Measurements from ENCODE around the gene PLAA. TPM values are rescaled to one million over a fixed set of nuclear protein-coding genes. Genes with fewer than 3 reads are reported as not detected.

The PLAA gene
- total RNA-seq, 4 donors from 2014 or later = 12.0 to 30.2 (median 28.0) TPM

DNA sequence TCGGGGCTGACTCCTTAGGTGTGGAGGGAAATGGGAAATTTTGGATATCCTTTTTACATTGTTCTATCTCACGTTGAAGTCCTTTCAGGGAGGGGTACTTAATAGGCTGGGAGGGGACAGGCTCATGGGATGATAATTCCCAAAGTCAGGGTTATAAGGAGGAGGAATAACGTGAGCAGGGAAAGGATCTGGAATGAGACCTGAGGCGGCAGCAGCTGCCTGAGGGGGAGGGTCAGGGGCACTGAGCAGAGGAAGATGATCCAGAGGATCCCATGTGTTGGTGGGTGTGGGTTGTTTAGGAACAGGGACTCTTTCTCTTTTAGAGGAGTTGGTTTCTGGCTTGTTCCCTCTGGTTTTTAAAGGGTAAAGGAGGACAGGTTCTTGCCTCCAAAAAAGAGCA lies 27.9 kb upstream of the PLAA start:
- no peaks in the 10 kb centered on the region for H3K27me3 ChIP-seq
- H3K4me1 ChIP-seq = peaks cover 0 to 3% (median 0%) of the 10 kb centered on the region in 4 donors
- peaks cover 0 to 1% (median 0%) of the 10 kb centered on the region in 4 donors for H3K36me3 ChIP-seq
- no peak overlapping the region for H3K4me3 ChIP-seq
- no peak for TF ChIP-seq POLR2A (IDR thresholded peaks at IDR 0.05)
- TF ChIP-seq, protein P1, sequence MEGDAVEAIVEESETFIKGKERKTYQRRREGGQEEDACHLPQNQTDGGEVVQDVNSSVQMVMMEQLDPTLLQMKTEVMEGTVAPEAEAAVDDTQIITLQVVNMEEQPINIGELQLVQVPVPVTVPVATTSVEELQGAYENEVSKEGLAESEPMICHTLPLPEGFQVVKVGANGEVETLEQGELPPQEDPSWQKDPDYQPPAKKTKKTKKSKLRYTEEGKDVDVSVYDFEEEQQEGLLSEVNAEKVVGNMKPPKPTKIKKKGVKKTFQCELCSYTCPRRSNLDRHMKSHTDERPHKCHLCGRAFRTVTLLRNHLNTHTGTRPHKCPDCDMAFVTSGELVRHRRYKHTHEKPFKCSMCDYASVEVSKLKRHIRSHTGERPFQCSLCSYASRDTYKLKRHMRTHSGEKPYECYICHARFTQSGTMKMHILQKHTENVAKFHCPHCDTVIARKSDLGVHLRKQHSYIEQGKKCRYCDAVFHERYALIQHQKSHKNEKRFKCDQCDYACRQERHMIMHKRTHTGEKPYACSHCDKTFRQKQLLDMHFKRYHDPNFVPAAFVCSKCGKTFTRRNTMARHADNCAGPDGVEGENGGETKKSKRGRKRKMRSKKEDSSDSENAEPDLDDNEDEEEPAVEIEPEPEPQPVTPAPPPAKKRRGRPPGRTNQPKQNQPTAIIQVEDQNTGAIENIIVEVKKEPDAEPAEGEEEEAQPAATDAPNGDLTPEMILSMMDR (IDR thresholded peaks at IDR 0.05) = no peak
- no peak for TF ChIP-seq POLR2AphosphoS5 (IDR thresholded peaks at IDR 0.05)
- no peak for TF ChIP-seq EP300 (IDR thresholded peaks at IDR 0.05; ENCODE audit: low read depth)
- intact Hi-C loops (cut with DNase I; ENCODE audit: low total_unique reads) (loop anchor here (5.0 kb wide), 1 partner anchor 233 kb away; no protein-coding TSS in a partner anchor), in situ Hi-C loops (cut with MboI; ENCODE audit: low pct_ligation_motif_present in 1 of 4, low pct_unique_long_range_greater_than_20kb in 1 of 4, low sequenced_read_pairs in 3 of 4) (loop anchor here (10.0 to 25.0 kb wide), 3 partner anchors 230 to 240 kb away; no protein-coding TSS in a partner anchor)
- no peak overlapping the region for H3K27ac ChIP-seq
- H3K9me3 ChIP-seq = no peaks in the 10 kb centered on the region
- WGBS, 2 donors (ENCODE audit: low coverage in 1 of 2) = 84 to 88% methylated on average over 3 to 4 of the region's 4 CpGs
- DNase-seq = no peak

DNA sequence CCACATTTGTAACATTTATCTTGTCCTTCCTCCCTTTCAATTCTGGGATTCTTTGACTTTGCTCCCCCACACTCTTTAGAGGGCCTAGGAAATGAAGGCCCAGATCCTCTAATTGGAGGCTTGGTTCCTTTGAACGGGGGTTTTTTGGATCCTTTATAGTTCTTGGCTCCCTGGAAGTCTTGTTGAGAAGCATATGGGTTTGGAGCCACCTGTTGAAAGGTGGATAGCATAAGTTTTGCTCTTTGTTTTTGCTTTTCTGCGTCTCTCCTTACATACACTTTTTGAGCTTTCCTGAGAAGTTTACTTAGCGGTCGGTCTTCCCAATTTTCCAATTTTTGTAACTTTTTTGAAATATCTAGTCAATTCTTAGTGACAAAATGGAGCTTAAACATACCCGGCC lies 26.9 kb upstream of the PLAA start:
- Histone ChIP-seq H3K4me1 (peaks cover 0 to 3% (median 0%) of the 10 kb centered on the region in 4 donors), H3K4me3 (no peak overlapping the region), H3K27ac (no peak overlapping the region), H3K27me3 (no peaks in the 10 kb centered on the region), H3K36me3 (peaks cover 0 to 3% (median 0%) of the 10 kb centered on the region in 4 donors), H3K9me3 (no peaks in the 10 kb centered on the region)
- no peak for DNase-seq
- TF ChIP-seq POLR2AphosphoS5 (IDR thresholded peaks at IDR 0.05) = no peak
- TF ChIP-seq, protein P1 (IDR thresholded peaks at IDR 0.05) = no peak
- no peak for TF ChIP-seq EP300 (IDR thresholded peaks at IDR 0.05; ENCODE audit: low read depth)
- TF ChIP-seq POLR2A (IDR thresholded peaks at IDR 0.05) = no peak
- 88 to 90% methylated on average over 5 of the region's 5 CpGs for WGBS, 2 donors (ENCODE audit: low coverage in 1 of 2)
- in situ Hi-C loops (cut with MboI; ENCODE audit: low pct_ligation_motif_present in 1 of 4, low pct_unique_long_range_greater_than_20kb in 1 of 4, low sequenced_read_pairs in 3 of 4) (loop anchor here in 2 of 4 donors (10.0 kb wide), 2 partner anchors 229 to 239 kb away; no protein-coding TSS in a partner anchor), intact Hi-C loops (cut with DNase I; ENCODE audit: low total_unique reads) (loop anchor here (5.0 kb wide), 1 partner anchor 232 kb away; no protein-coding TSS in a partner anchor)

DNA sequence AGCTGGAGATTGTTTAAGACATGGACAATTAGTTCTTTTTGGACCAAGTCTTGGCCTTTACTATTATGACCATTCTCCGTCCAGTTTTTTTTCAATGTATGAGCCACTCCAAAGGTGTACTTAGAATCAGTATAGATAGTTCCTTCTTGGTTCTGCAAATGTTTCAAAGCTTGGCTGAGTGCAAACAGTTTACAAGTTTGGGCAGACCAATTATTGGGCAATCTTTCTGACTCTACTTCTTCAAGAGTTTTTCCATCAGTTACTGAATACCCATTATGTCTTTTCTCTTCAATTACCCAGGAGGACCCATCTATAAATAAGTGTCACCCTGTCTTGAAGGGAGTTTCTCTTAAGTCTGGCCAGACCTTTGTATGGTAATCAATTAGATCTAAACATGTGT lies 24.7 kb upstream of the PLAA start:
- intact Hi-C loops (cut with DNase I; ENCODE audit: low total_unique reads) (loop anchor here (5.0 kb wide), 1 partner anchor 229 kb away; no protein-coding TSS in a partner anchor), in situ Hi-C loops (cut with MboI; ENCODE audit: low pct_ligation_motif_present in 1 of 4, low pct_unique_long_range_greater_than_20kb in 1 of 4, low sequenced_read_pairs in 3 of 4) (loop anchor here in 2 of 4 donors (10.0 kb wide), 2 partner anchors 227 to 237 kb away; no protein-coding TSS in a partner anchor)
- H3K9me3 ChIP-seq = no peaks in the 10 kb centered on the region
- WGBS, 2 donors (ENCODE audit: low coverage in 1 of 2) = 86 to 90% methylated on average over 1 of the region's 1 CpG
- no peak overlapping the region for H3K27ac ChIP-seq
- DNase-seq = no peak
- no peak overlapping the region for H3K4me3 ChIP-seq
- peaks cover 0 to 3% (median 0%) of the 10 kb centered on the region in 4 donors for H3K4me1 ChIP-seq
- peaks cover 0 to 3% (median 0%) of the 10 kb centered on the region in 4 donors for H3K36me3 ChIP-seq
- TF ChIP-seq, protein P1 (IDR thresholded peaks at IDR 0.05) = no peak
- no peak for TF ChIP-seq EP300 (IDR thresholded peaks at IDR 0.05; ENCODE audit: low read depth)
- TF ChIP-seq POLR2AphosphoS5 (IDR thresholded peaks at IDR 0.05) = no peak
- no peak for TF ChIP-seq POLR2A (IDR thresholded peaks at IDR 0.05)
- H3K27me3 ChIP-seq = no peaks in the 10 kb centered on the region

DNA sequence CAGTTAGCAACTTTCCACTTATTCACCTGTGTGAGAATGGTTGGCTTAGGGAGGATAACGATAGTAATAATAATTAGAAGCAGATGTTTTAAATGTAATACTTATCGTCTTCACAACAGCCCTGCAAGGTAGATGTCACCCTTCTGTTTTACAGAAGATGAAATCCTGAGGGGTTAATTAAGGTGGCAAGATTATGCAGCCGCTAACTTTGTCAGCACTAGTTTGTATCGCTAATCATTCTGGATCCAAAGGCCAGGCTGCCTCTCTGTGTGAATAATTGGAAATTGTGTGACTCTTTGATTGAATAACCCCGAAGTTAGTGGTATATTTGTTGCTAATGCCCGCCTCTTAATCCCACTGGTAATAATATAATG lies 9.8 kb upstream of the PLAA start:
- peaks cover 6 to 23% (median 13%) of the 10 kb centered on the region in 4 donors for H3K4me1 ChIP-seq
- H3K9me3 ChIP-seq = no peaks in the 10 kb centered on the region
- peak overlapping the region; percentile 86 to 92 (median 88) for H3K27ac ChIP-seq
- in situ Hi-C loops (cut with MboI; ENCODE audit: low pct_ligation_motif_present in 1 of 4, low pct_unique_long_range_greater_than_20kb in 1 of 4, low sequenced_read_pairs in 3 of 4) (loop anchor here in 1 of 4 donors (10.0 kb wide), 1 partner anchor 62 kb away; the partner anchor contains the start of gene CAAP1), intact Hi-C loops (cut with DNase I; ENCODE audit: low total_unique reads) (no loop called here)
- H3K36me3 ChIP-seq = no peaks in the 10 kb centered on the region
- no peak for DNase-seq
- peak overlapping the region; percentile 10 to 56 (median 46) for H3K4me3 ChIP-seq
- no peaks in the 10 kb centered on the region for H3K27me3 ChIP-seq
- TF ChIP-seq POLR2AphosphoS5 (IDR thresholded peaks at IDR 0.05) (no peak), EP300 (IDR thresholded peaks at IDR 0.05; ENCODE audit: low read depth) (no peak), POLR2A (IDR thresholded peaks at IDR 0.05) (no peak)
- TF ChIP-seq, protein P1 (IDR thresholded peaks at IDR 0.05) = no peak
- 21 to 32% methylated on average over 6 of the region's 6 CpGs for WGBS, 2 donors (ENCODE audit: low coverage in 1 of 2)

Data from transverse colon (tissue), 4 donors.